UCSD-AML1 (cell line): ENCODE data around the gene LPCAT3.
A peak's percentile ranks its signal among the peaks of the same experiment; 100 is the strongest.
"Not testable (repeated sequence)": the region's sequence is repeated elsewhere in the genome, so short reads cannot be mapped to it uniquely, and the experiment has no call there.

Experiments
- DNase-seq: peaks from one replicate; lab custom pipeline; 2025; ENCODE audit not compliant: unreplicated experiment; lab: John Stamatoyannopoulos, UW

Gene LPCAT3, protein sequence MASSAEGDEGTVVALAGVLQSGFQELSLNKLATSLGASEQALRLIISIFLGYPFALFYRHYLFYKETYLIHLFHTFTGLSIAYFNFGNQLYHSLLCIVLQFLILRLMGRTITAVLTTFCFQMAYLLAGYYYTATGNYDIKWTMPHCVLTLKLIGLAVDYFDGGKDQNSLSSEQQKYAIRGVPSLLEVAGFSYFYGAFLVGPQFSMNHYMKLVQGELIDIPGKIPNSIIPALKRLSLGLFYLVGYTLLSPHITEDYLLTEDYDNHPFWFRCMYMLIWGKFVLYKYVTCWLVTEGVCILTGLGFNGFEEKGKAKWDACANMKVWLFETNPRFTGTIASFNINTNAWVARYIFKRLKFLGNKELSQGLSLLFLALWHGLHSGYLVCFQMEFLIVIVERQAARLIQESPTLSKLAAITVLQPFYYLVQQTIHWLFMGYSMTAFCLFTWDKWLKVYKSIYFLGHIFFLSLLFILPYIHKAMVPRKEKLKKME

GRCh38 chr12:7018350-7019042 lies at the start of gene LPCAT3:
TSS of gene LPCAT3 (minus strand) at chr12:7018476. CDS start at chr12:7018424, 52 bp downstream.
- peak; percentile 97 for DNase-seq

DNA sequence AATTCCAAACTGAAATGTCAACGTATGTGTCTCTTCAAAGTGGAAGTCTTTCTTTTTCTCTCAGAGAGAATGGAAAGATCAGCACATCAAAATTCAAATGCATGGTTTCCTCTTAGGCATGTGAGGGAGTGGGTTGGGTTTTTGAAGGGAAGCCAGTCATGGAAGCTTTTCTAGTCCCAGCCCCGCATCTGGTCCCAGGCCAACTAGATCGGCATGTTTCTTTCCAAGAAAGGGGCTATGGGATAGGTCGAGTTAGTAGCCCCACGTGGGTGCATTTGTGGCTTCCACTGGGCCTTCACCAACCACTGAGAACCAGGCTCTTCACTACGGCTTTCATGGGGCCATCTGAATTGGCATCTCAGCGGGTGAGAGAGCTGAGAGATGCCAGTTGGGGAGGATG lies 48.8 kb upstream of the LPCAT3 start:
- no peak for DNase-seq

DNA sequence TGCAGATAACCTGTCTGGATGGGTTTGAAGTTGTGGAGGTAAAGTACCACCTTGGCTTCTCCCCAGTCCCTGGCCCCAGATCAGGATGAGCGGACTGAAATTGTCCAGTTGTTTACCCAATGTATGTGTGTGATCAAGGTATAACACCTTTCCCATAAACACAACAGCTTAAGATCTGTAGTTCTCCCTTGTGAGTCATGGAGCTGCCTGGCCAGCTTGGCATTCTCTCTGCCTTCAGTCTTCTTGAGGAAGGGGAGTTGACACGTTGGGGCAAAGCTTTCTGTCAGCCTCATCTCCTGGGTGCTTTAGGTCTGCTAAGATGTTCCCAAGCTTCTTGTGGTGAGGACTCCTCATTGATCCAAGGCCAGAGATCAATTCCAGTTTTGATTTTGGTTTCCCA lies 48.3 kb upstream of the LPCAT3 start:
- no peak for DNase-seq

DNA sequence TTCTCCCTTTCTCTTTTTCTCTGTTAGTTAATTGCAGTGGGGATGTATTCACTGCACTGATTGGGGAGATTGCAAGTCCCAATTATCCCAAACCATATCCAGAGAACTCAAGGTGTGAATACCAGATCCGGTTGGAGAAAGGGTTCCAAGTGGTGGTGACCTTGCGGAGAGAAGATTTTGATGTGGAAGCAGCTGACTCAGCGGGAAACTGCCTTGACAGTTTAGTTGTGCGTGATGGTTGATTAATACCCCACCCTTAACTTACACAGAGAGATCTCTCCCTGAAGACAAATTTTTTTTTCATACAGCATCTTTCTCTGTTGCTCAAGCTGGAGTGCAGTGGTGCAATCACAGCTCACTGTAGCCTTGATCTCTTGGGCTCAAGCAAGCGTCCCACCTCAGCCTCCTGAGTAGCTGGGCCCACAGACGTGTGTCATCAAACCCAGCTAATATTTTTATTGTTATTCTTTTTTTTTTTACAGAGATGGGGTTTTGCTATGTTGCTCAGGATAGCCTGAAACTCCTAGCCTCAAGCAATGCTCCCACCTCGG lies 46.9 kb upstream of the LPCAT3 start:
- no peak for DNase-seq

GRCh38 chr12:7064516-7064915 lies 46.2 kb upstream of the LPCAT3 start:
- no peak for DNase-seq

- no peak for DNase-seq
Observed at GRCh38 chr12:7061596-7061995, 43.3 kb upstream of the LPCAT3 start.

DNA sequence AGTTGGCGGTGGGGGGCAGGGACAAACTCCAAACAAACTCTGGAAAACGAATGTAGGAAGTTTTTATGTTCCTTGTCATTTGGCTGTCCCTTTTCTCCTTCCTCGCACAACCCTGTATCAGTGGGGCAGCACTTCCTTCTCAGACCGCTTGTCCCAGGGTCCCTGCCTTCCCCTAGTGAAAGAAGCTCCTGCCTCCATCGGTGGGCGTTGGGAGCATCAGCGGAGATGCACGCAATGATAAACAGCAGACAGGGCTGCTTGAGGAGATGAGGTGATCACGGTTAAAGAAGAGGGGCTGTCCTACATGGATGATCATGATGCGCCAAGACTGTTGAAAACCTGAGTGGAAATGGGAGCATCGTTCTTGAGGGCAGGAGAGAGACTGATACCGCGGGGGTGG lies 42.9 kb upstream of the LPCAT3 start:
- DNase-seq, result no peak

GRCh38 chr12:7060353-7060954 lies 42.2 kb upstream of the LPCAT3 start, which contains the start of gene C1S:
TSS of gene C1S (plus strand) at chr12:7060718. CDS start at chr12:7061913, 1,195 bp downstream.
- DNase-seq, result no peak

DNA sequence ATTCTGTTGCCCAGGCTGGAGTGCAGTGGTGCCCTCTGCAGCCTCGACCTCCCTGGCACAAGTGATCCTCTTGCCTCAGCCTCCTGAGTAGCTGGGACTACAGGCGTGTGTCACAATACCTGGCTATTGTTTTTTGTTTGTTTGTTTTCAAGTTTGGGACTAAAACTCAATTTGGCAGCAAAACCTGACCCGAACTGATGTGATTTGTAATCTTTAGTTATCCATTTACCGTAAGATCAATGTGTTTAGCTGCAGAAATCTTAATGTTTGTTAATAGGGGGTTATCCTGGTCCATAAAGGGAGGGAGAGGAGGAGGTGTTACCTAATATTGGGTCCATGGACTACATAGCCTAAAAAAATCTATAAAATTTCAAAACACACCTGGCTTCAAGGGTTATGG lies 41.5 kb upstream of the LPCAT3 start:
- DNase-seq, result no peak

DNA sequence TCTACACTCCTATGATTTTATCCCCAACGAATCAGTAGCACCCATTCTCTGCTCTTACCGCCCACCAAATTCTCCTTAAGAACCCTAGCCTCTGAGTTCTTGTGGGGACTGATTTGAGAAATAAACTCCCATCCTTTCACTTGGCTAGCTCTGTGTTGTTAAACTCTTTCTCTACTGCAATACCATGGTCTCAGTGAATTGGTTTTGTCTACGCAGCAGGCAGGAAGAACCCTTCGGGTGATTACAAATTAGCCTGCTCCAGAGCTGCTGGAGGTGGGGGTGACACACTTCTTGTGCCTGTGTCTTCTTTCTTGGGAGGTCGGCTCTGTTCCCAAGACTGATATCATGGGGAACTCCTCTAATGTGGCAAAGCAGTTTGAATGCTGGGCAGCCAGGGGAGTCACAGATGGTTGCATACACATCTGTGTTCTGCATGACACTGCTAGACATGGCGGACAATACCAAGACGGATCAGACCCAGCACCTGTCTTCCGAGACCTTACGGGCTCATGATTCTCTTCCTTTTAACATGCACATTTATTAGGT lies 40.6 kb upstream of the LPCAT3 start:
- DNase-seq, result no peak

DNA sequence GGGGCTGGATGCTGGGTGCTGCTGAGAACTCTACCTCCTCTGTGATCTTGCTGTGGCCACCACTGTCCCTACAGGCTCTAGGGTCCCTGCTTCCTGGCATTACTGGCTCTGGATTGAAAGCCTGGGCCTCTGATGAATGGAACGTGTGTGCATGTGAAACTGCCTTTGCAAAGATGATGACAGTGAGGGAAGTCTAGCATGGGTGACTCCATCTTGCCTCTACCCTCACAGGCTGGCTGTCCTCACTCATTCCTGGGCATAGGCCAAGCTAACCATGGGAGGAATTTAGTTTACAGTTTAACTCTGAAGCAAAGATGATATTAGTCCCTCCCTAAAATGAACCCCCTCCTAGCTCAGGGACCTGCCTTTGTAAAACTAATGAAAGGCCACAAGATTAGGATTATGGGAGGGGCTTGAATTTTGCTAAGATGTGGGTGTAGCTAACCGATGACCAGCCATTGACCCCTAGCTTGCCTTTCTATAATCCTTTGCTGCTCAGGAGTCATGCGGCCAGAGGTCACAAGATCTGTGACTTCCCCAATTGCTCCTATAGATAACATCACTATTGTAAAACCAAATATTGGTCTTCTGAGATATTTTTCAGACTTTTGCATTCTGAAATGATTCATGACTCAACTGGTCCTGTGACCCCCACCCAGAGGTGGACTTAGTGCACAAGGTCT lies 40.0 kb upstream of the LPCAT3 start:
- no peak for DNase-seq

GRCh38 chr12:7055736-7056135 lies 37.5 kb upstream of the LPCAT3 start:
- not testable (repeated sequence) for DNase-seq

DNA sequence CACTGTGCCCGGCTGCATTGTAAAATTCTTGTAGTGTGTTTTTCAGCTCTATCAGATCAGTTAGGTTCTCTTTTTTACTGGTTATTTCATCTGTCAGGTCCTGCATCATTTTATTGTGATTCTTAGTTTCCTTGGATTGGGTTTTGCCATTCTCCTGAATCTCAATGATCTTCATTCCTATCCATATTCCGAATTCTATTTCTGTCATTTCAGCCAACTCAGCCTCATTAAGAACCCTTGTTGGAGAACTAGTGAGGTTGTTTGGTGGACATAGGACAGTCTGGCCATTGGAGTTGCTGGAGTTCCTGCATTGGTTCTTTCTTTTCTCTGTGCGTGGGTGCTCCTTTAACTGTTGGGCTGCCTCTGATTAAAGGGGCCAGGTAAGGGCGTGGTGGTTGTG lies 36.6 kb upstream of the LPCAT3 start:
- DNase-seq, result no peak

DNA sequence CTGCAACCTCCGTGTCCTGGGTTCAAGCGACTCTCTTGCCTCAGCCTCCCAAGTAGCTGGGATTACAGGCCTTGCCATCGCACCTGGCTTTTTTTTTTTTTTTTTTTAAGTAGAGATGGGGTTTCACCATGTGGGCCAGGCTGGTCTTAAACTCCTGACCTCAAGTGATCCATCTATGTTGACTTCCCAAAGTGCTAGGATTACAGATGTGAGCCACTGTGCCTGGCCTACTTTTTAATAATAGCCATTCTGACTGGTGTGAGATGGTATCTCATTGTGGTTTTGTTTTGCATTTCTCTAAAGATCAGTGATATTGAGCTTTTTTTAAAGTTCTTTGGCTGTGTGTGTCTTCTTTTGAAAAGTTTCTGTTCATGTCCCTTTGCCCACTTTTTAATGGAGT lies 31.7 kb upstream of the LPCAT3 start:
- not testable (repeated sequence) for DNase-seq

DNA sequence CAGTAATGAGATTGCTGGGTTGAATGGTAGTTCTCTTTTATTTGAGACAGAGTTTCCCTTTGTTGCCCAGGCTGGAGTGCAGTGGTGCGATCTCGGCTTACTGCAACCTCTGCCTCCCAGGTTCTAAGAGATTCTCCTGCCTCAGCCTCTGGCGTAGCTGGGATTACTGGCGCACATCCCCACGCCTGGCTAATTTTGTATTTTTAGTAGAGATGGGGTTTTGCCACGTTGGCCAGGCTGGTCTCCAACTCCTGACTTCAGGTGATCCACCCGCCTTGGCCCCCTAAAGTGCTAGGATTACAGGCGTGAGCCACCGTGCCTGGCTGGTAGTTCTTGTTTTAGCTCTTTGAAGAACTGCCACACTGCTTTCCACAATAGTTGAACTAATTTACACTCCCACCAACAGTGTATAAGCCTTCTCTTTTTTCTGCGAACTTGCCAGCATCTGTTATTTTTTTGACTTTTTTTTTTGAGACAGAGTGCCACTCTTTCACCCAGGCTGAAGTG lies 31.2 kb upstream of the LPCAT3 start:
- DNase-seq, result not testable (repeated sequence)

DNA sequence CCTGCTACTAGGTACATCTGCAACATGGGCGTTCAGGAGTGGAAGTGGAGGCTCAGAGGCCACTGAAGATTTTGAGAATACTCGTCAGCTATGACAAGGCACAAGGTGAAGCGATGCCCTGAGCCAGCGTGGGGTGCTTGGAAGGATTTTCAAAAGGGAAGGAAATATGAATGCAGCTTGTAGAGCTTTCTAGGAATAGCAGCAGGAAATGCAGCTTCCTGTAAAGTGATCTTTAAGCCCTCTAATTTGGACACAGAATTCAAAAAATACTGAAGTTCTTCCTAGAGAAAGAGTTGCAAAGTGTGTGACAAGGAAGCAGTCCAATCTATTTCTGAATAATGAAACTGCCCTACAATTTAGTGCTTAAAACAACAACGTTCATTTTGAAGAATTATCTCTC lies 29.0 kb upstream of the LPCAT3 start:
- peak; percentile 55 for DNase-seq

GRCh38 chr12:7046383-7047105 lies 28.3 kb upstream of the LPCAT3 start:
- no peak for DNase-seq

DNA sequence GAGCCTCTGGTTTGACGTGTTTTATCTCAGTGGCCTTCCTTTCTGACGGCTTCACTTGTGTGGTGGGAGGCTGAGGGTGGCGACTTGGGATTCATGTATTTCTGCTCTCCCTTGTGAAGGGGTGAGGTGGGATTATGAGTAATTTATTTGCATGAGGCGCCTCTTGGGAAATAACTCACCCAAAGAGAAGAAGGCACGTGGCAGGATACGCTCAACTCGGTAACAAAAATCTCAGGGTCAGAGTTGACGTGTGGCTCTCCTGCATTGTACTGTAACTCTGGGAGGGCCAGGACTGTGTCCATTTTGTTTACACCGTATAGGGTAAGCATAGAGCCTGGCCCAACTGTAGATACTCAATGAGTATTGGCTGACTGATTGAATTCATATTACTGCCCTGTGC lies 27.6 kb upstream of the LPCAT3 start:
- DNase-seq, result no peak

DNA sequence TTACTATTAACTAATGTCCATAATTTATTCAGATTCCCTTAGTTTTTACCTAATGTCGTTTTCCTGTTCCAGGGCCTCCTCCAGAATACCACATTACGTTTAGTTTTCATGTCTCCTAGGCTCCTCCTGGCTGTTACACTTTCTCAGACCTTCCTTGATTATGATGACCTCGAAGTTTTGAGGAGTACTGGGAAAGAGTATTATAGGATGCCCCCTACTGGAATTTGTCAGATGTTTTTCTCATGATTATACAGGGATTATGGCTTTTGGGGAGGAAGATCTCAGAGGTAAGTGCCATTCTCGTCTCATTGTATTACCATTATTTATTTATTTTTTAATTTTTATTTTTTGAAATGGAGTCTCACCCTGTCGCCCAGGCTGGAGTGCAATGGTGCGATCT lies 24.6 kb upstream of the LPCAT3 start:
- no peak for DNase-seq

DNA sequence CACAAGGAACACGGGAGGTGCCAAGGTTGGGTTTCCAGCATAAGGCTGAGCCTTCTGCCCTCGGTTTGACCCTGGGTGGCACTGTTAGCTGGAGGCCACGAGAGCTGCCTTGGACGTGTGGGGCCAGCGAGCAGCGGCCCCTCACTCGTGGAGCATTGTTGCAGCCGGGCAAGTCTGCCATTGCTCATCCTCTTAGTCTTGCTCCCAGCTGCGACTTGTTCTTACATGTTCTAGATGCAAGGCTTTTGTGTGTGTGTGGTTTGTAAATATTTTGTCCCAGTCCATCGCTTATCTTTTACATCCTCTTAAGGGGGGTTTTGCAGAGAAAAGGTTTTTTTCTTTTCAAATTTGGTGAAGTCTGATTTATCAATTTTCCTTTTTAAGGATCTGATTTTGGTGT lies 21.1 kb upstream of the LPCAT3 start:
- DNase-seq, result no peak
